Memory B cell (primary cell): ENCODE results near the gene CTIF.

ENCODE experiments used
- ATAC-seq: fragments of 150-1000 bp; cut with Tn5 transposase; 2 replicates; pipeline ENCODE4 v1.10.0; 2021; ENCODE audit warnings: low read depth, mild to moderate bottlenecking, moderate library complexity
- DNase-seq, 2 donors: peaks; one replicate each; pipeline ENCODE4 v3.0.0; 2022; ENCODE audit warnings: low spot score in 2 of 2
- H3K27ac Mint-ChIP-seq: one replicate; pipeline ENCODE4 v1.8.0; 2022; ENCODE audit warnings: mild to moderate bottlenecking, moderate library complexity, mixed read lengths
- H3K27me3 Mint-ChIP-seq: one replicate; pipeline ENCODE4 v1.8.0; 2022; ENCODE audit warnings: mixed read lengths
- H3K36me3 Mint-ChIP-seq: one replicate; pipeline ENCODE4 v1.8.0; 2022; ENCODE audit warnings: mild to moderate bottlenecking, mixed read lengths
- H3K4me1 Mint-ChIP-seq: one replicate; pipeline ENCODE4 v1.8.0; 2022; ENCODE audit warnings: mixed read lengths
- H3K4me3 Mint-ChIP-seq: one replicate; pipeline ENCODE4 v1.8.0; 2022; ENCODE audit warnings: mild to moderate bottlenecking, moderate library complexity, mixed read lengths
- H3K9me3 Mint-ChIP-seq: one replicate; pipeline ENCODE4 v1.8.0; 2022; ENCODE audit warnings: mixed read lengths

Gene CTIF

DNA sequence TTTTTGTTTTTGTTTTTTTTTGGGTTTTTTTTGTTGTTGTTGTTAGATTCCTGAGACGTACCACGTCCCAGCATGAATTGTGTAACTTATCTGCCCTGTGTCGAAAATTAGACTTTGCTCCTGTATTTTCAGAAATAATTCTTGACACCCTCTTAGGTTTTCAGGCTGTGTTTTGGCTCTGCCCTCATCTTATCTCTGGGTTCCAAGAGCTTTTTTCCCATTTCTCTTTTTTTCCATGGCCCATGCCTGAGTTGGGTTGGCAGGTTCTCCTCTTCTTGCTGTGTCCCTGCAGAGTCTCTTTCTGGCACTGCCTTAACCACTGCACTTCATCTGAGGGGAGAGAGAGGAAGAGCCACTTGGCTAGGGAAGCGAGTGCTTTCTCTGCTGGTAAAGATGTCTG, 42.4 kb downstream of the CTIF start:
- ATAC-seq, result no peak
- Mint-ChIP-seq H3K9me3 (peaks cover 4% of the 10 kb centered on the region), H3K4me3 (no peak overlapping the region), H3K36me3 (peaks cover 6% of the 10 kb centered on the region), H3K4me1 (no peaks in the 10 kb centered on the region), H3K27ac (no peak overlapping the region), H3K27me3 (no peaks in the 10 kb centered on the region)
- DNase-seq, result no peak

DNA sequence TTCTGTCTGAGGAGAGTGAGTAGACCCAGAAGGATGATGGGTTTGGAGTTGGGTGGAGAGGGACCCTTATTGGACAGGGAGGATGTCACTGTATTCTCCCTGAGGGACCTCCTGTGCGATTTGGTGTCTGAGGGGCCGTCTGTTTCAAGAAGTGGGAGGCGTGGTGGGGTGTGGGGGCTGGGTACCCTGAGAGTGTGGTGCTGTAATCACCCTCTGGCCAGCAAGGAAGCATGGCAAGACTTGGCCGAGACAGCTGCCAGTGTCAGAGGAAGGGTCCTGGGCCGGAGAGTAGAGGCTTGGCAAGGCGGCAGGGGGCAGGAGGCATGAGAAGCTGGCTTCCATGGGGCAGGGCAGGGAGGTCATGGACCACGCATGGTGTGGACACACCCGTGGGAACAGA, 43.1 kb downstream of the CTIF start:
- no peak for DNase-seq
- Mint-ChIP-seq H3K4me3 (no peak overlapping the region), H3K27me3 (no peaks in the 10 kb centered on the region), H3K36me3 (peaks cover 6% of the 10 kb centered on the region), H3K4me1 (no peaks in the 10 kb centered on the region), H3K27ac (no peak overlapping the region), H3K9me3 (peaks cover 4% of the 10 kb centered on the region)
- no peak for ATAC-seq

DNA sequence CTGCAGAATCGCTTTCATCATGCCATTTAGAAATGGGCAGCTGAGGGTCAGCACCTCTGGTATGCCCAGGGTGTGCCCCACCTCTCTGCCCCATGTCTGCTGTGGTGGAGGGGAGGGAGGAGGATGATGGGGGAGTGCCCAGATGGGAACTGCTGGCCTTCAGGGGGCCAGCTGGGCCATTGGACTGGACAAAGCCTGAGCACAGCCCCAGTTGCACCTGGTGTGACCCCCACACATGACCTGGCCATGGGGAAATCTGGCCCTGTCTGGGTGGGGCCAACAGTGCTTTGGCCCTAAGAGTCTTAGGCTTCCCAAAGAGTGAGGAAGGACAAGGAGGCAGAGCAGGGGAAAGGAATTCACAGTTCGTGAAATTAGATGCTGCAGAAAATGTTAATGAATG, 44.1 kb downstream of the CTIF start:
- no peaks in the 10 kb centered on the region for H3K27me3 Mint-ChIP-seq
- H3K4me1 Mint-ChIP-seq, result no peaks in the 10 kb centered on the region
- ATAC-seq (no peak), DNase-seq (no peak)
- no peak overlapping the region for H3K27ac Mint-ChIP-seq
- H3K9me3 Mint-ChIP-seq, result peaks cover 2% of the 10 kb centered on the region
- peaks cover 4% of the 10 kb centered on the region for H3K36me3 Mint-ChIP-seq
- no peak overlapping the region for H3K4me3 Mint-ChIP-seq

DNA sequence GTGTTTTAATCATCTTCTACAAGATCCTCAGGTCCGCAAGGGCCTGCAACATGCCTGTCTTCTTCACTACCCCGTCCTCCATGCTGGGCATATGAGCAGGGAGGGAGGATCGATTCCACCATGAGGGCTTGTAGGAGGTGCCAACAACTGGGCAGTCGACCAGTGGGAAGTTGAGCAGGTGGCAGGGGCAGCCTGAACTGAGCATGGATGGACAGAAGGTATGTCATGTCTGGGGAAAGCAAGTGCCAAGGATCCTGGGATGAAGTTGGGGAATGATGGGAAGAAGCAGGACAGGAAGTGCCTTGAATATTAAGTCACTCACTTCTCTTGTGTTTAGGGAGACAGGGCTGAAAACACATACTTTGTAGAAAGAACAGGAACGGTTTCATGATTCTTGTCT, 44.7 kb downstream of the CTIF start:
- DNase-seq, result no peak
- ATAC-seq, result no peak
- Mint-ChIP-seq H3K4me1 (peaks cover 3% of the 10 kb centered on the region), H3K27me3 (peaks cover 2% of the 10 kb centered on the region), H3K36me3 (peaks cover 2% of the 10 kb centered on the region), H3K4me3 (no peak overlapping the region), H3K9me3 (no peaks in the 10 kb centered on the region), H3K27ac (no peak overlapping the region)

DNA sequence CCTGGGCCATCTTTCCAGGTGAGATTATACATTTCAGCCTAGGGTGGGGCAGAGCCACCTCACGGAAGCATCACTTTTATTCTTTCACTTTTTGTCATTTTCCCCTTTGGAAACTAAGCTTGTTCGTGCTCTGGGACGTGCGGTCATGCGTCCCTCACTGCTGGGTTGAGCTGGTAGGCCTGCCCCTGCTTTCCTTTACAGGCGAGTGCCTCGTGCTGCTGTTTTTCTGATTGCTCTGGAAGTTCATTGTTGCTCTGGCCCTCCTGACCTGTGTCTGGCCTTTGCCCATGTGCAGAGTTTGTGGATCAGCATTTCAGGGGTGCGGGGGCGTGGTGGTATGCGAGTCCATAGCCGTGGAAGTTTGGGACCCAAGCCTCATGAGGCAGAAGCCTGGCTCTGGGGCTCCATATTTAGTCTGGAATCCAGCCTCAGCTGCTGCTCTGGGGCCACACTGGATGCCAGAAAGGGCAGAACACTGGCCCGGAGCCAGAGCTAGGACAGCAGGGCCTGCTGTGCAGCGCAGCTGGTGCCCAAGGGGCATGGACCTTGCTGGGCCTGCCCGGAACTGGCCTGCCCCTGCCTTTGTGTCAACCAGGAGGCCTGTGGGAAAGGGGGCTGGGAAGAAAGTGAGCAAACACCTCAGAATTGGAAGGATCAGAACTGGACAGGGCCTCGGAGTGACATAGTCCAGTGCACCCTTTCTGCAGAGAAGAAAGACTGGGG, 51.1 kb downstream of the CTIF start:
- ATAC-seq, result no peak
- Mint-ChIP-seq H3K4me1 (peaks cover 3% of the 10 kb centered on the region), H3K9me3 (no peaks in the 10 kb centered on the region), H3K27ac (no peak overlapping the region), H3K4me3 (no peak overlapping the region), H3K36me3 (peaks cover 3% of the 10 kb centered on the region), H3K27me3 (peaks cover 2% of the 10 kb centered on the region)
- no peak for DNase-seq

DNA sequence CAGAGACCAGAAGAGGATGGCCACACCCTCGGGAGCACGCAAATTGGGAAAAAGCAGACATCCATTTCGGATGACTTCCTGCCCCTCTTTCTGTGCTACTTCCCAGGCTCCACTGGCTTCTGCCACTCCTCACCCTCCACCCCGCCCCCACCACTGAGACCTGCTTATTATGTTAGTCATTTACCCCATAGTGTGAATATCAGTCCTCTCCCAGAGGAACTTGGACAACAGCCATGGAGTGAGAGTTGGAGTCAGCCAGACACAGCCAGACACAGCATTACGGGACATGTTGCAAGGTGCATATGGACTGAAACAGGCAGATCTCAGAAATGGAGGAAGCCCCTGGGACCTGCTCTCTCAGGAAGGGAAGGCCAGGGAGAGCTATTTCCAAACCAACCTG, 51.8 kb downstream of the CTIF start:
- ATAC-seq (no peak), DNase-seq (no peak)
- peaks cover 2% of the 10 kb centered on the region for H3K27me3 Mint-ChIP-seq
- no peak overlapping the region for H3K4me3 Mint-ChIP-seq
- H3K9me3 Mint-ChIP-seq, result no peaks in the 10 kb centered on the region
- no peak overlapping the region for H3K27ac Mint-ChIP-seq
- peaks cover 3% of the 10 kb centered on the region for H3K4me1 Mint-ChIP-seq
- peaks cover 3% of the 10 kb centered on the region for H3K36me3 Mint-ChIP-seq

DNA sequence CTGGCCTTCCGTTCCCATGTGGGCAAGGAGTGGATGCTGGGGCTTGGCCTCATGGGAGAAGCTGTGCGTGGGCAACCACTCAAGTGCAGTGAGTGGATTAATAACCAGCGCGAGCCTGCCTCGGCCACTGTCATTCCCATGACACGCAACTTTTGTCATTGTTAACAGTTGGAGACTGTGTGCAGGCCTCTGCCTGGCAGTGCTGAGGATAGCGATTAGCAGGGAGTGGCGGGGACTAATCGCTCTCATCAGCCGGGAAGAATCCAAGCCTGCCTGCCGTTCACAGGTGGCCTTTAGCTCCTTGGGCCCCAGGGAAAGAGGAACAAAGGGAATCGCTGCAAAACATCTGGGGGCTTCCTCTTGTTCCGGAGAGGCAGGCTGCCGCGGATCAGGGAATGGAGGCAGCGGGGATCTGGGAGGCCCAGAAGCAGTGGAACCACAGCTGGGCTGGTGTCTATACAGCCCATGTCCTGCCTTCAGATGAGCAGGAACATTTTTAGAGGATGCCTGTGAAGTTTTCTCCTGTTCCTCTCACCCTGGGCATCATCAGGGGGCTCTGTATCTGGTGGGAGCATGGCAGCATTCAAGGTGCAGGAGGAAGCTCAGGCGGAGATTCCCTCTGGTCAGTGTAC, 53.8 kb downstream of the CTIF start:
- H3K4me3 Mint-ChIP-seq, result no peak overlapping the region
- no peak overlapping the region for H3K27ac Mint-ChIP-seq
- H3K4me1 Mint-ChIP-seq, result peaks cover 3% of the 10 kb centered on the region
- no peak for DNase-seq
- peaks cover 3% of the 10 kb centered on the region for H3K36me3 Mint-ChIP-seq
- H3K27me3 Mint-ChIP-seq, result peaks cover 2% of the 10 kb centered on the region
- H3K9me3 Mint-ChIP-seq, result no peaks in the 10 kb centered on the region
- ATAC-seq, result no peak

DNA sequence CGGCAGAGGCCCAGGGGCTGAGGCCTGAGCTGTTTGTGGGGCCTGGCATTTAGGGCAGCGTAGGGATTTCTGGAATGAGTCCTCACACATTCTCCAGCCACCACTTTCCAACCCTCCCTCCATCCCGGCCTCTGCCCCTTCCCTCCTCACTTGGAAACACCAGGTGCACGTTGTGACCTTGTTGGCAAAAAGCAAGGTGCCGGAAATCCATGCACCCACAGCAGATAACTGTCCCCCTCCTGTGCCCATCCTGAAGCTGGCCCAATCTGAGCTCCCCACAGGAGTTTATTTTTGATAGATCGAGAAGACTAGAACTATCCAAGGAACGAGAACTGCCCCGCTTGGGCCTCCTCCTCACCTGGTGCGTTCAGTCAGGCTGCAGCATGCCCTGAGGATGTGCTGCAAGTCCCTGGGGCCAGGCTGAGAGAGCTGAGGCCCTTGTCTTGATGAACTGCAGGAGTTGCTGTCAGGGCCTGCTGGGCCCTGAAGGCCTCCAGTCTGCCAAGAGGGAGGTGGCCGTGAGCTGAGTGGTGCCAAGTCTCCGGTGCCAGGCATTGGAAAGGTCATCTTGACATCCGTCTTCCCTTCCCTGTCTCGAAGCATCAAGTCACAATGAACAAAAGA, 55.8 kb downstream of the CTIF start:
- no peaks in the 10 kb centered on the region for H3K36me3 Mint-ChIP-seq
- no peak overlapping the region for H3K4me3 Mint-ChIP-seq
- no peak overlapping the region for H3K27ac Mint-ChIP-seq
- no peak for DNase-seq
- H3K27me3 Mint-ChIP-seq, result no peaks in the 10 kb centered on the region
- H3K9me3 Mint-ChIP-seq, result no peaks in the 10 kb centered on the region
- no peak for ATAC-seq
- no peaks in the 10 kb centered on the region for H3K4me1 Mint-ChIP-seq

DNA sequence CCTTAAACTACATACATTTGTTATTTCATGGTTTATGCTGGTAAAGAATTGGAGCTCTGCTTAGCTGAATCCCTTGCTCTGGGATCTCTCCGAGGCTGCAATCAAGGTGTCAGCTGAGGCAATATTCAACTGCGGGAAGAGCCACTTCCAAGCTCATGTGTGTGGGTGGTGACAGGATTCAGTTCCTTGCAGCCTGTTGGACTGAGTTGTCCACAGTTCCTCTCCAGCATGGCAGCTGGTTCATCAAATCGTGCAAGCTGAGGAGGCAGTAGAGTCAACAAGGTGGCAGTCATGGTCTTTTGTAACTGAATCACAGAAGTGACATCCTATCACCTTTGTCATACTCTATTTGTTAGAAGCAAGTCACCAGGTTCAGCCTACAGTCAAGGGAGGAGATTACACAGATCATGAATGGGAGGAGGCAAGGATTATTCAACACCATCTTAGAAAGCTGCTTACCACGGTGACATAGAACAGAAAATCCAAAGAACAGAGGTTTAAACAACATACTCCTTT, 56.9 kb downstream of the CTIF start:
- no peak for ATAC-seq
- Mint-ChIP-seq H3K9me3 (no peaks in the 10 kb centered on the region), H3K27me3 (no peaks in the 10 kb centered on the region), H3K4me3 (no peak overlapping the region), H3K27ac (no peak overlapping the region), H3K4me1 (no peaks in the 10 kb centered on the region), H3K36me3 (no peaks in the 10 kb centered on the region)
- DNase-seq, result no peak

DNA sequence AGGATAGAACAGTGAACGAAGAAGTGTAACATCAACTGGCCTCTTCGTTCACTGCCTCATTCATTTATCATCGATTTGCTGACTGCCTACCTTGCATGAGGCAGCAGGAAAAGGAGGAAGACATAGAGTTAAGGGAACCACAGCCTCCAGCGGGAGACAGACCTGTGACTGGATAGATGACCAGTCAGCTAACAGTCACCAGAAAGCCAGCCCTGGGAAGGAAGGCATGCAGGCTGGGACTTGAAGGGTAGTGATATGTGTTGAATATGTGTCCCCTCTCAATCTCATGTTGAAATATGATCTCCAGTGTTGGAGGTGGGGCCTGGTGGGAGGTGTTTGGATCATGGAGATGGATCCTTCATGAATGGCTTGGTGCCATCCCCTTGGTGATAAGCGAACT, 58.3 kb downstream of the CTIF start:
- no peaks in the 10 kb centered on the region for H3K4me1 Mint-ChIP-seq
- no peak overlapping the region for H3K4me3 Mint-ChIP-seq
- no peak for DNase-seq
- ATAC-seq, result no peak
- no peak overlapping the region for H3K27ac Mint-ChIP-seq
- H3K36me3 Mint-ChIP-seq, result no peaks in the 10 kb centered on the region
- no peaks in the 10 kb centered on the region for H3K27me3 Mint-ChIP-seq
- no peaks in the 10 kb centered on the region for H3K9me3 Mint-ChIP-seq

DNA sequence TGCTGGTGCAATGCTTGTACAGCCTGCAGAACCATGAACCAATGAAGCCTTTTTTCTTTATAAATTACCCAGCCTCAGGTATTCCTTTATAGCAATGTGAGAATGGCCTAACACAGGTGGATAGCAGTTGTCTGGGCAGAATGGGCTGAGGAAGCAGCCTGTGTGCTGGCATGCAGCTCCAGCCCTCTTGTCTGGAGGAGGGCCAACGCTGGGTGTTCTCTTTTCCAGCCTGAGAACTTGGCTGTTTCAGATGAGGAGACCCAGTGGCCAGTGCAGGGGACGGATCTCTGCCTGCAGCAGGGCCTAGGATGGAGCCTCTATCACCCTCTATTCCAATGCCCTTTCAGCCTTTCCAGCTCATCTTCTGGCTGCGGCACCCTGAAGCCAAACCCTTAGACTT, 58.8 kb downstream of the CTIF start:
- peaks cover under 1% of the 10 kb centered on the region for H3K4me1 Mint-ChIP-seq
- H3K27me3 Mint-ChIP-seq, result peaks cover 2% of the 10 kb centered on the region
- H3K27ac Mint-ChIP-seq, result no peak overlapping the region
- peaks cover 2% of the 10 kb centered on the region for H3K9me3 Mint-ChIP-seq
- no peak for DNase-seq
- no peak overlapping the region for H3K4me3 Mint-ChIP-seq
- peaks cover 2% of the 10 kb centered on the region for H3K36me3 Mint-ChIP-seq
- no peak for ATAC-seq

DNA sequence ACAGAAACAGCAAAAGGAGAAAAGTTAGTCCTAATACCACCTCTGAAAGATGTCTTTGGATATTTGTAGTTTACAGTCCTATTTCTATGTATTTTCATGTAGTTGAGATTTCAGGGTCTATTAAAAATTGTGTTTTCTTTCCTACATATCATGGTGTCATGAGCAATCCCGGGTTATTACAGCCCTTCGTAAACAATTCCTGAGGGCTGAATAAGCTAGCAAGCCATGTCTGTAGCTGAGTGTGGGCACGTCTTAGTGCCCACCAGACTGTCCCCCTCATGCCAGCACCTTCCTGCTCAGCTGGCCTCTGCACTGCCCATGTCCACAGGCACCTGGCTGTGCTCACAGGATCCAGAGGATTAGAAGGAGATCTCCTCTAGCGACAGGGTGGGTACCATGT, 60.6 kb downstream of the CTIF start:
- no peak for ATAC-seq
- Mint-ChIP-seq H3K4me1 (peaks cover 3% of the 10 kb centered on the region), H3K27ac (no peak overlapping the region), H3K4me3 (no peak overlapping the region), H3K36me3 (peaks cover 9% of the 10 kb centered on the region), H3K9me3 (peaks cover 7% of the 10 kb centered on the region), H3K27me3 (peaks cover 8% of the 10 kb centered on the region)
- DNase-seq, result no peak

DNA sequence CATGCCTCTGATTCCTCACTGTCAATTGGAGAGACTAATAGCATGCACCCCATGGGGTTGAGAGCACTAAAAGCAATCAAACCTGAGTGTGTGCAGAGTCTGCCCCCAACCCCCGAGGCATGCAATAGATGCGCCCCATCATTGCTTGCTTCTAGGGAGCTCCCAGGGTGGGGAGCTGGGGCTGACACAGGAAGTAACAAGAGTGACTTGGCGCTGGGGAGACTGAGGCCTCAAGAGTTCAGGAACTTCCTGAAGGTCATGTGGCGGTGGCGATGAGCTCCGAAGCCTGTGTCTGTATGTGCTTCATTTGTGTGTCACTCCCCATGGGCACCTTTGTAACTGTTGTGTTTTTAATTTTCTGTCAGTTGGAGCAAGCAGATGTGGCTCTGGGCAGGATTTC, 61.2 kb downstream of the CTIF start:
- H3K9me3 Mint-ChIP-seq, result peaks cover 7% of the 10 kb centered on the region
- no peak overlapping the region for H3K27ac Mint-ChIP-seq
- H3K4me1 Mint-ChIP-seq, result peaks cover 3% of the 10 kb centered on the region
- H3K36me3 Mint-ChIP-seq, result peaks cover 9% of the 10 kb centered on the region
- no peak overlapping the region for H3K4me3 Mint-ChIP-seq
- no peak for ATAC-seq
- DNase-seq, result no peak
- H3K27me3 Mint-ChIP-seq, result peaks cover 8% of the 10 kb centered on the region

DNA sequence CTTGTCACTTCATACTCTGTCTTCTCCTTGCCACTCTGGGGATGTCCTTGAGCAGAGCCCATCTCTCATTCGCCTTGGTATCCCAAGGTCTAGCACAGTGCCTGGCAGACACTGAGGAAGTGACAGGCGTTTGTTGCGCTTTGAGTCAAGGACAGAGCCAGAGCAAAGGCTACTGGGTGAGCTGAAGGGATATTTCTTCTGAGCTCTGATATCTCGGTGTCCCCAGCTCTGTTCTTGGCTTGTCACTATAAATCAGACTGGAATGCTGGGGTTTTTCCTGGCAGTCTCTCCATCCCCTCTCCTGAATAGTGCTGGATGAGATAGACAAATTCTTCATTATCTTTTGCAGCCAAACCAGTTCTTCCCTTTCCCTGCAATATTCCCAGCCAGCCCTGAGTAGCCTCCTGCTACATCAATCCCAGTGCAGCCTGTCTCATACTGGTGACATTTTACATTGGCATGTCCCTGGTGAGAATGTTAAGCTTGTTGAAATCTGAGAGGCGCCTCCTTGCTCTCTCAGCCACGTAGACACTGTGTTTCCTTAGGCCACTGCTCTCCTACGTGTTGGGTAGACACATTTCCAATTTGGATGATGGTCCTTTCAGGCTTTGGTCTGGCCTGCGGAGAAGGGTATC, 61.7 kb downstream of the CTIF start:
- no peak overlapping the region for H3K27ac Mint-ChIP-seq

More for the DNA sequence above, 61.7 kb downstream of the CTIF start:
- peaks cover 7% of the 10 kb centered on the region for H3K9me3 Mint-ChIP-seq
- peaks cover 9% of the 10 kb centered on the region for H3K36me3 Mint-ChIP-seq
- peaks cover 3% of the 10 kb centered on the region for H3K4me1 Mint-ChIP-seq
- H3K27me3 Mint-ChIP-seq, result peaks cover 8% of the 10 kb centered on the region
- no peak overlapping the region for H3K4me3 Mint-ChIP-seq
- ATAC-seq, result no peak
- no peak for DNase-seq
